Measurements from ENCODE around the gene LMF2. TPM values are rescaled to one million over a fixed set of nuclear protein-coding genes. Genes with fewer than 3 reads are reported as not detected.

Gene LMF2
- total RNA-seq, 1 experiment from 2014 or later, result 42.4 TPM

DNA sequence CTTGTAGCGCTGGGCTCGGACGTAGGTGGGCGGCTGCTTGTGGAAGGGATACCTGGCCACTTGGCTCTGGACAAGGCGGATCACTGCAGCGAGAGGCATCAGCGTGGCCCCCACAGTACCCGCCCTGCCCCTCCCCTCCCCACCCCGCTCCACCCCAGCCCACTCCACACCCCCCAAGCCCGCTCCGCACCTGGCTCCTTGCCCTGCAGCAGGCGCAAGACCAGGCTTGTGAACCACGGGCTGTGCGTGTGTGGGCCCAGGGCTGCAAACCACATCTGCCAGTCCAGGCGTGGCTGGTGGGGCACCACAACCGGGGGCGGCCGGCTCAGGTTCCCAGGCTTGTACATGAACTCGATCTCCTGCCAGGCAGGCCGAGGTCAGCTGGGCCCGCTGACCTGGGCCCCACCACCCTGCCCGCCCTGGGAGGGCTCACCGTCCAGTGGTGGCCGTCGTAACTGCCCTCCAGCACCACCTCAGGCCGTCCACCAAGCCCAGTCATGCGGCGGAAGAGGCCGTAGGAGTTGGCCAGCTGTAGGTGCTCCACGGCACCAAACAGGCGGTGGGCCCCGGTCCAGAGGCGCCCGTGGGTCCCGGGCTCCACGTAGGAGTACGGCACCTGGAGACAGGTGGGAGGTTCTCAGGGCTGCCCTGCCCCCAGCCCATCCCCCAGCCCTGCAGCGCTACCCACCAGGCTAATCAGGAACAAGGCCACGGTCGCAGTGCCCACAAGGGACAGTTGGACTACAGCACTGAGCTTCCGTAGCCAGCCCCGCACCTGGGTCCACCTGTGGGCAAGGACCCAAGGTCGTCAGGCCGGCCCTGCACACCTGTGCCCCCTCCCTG, 2.9 kb downstream of the LMF2 start:
- H3K79me2 ChIP-seq (ENCODE audit: low read length), result peaks cover 26% of the 10 kb centered on the region
- ChIA-PET POLR2A (ENCODE audit: unreplicated experiment) (no interaction called here), CTCF (no interaction called here)
- no peak overlapping the region for H3K9ac ChIP-seq (ENCODE audit: low read length)
- no peak overlapping the region for H3K27ac ChIP-seq (ENCODE audit: low read length)
- H3K27me3 ChIP-seq (ENCODE audit: low read length), result no peaks in the 10 kb centered on the region
- H3K4me3 ChIP-seq (ENCODE audit: low read length), result no peak overlapping the region
- H4K20me1 ChIP-seq (ENCODE audit: low read length), result no peaks in the 10 kb centered on the region
- no peaks in the 10 kb centered on the region for H3K9me3 ChIP-seq (ENCODE audit: low read length)
- H3K36me3 ChIP-seq (ENCODE audit: low read depth, low read length), result no peaks in the 10 kb centered on the region
- BruUV-seq (replicated peaks), result no TSS peak
- intact Hi-C loops (cut with micrococcal nuclease), result no loop called here
- no peaks in the 10 kb centered on the region for H3K9me2 ChIP-seq (replicated peaks; ENCODE audit: low read length)
- ATAC-seq, result no peak
- H2AFZ ChIP-seq (ENCODE audit: low read length), result no peak overlapping the region
- no peak overlapping the region for H3K4me2 ChIP-seq (ENCODE audit: low read length)
- H3F3A ChIP-seq (ENCODE audit: low read length, unreplicated experiment), result no peaks in the 10 kb centered on the region
- no peak for TF ChIP-seq EZH2phosphoT487 (IDR thresholded peaks at IDR 0.05; ENCODE audit: borderline replicate concordance, low read length)
- TF ChIP-seq, protein P1, sequence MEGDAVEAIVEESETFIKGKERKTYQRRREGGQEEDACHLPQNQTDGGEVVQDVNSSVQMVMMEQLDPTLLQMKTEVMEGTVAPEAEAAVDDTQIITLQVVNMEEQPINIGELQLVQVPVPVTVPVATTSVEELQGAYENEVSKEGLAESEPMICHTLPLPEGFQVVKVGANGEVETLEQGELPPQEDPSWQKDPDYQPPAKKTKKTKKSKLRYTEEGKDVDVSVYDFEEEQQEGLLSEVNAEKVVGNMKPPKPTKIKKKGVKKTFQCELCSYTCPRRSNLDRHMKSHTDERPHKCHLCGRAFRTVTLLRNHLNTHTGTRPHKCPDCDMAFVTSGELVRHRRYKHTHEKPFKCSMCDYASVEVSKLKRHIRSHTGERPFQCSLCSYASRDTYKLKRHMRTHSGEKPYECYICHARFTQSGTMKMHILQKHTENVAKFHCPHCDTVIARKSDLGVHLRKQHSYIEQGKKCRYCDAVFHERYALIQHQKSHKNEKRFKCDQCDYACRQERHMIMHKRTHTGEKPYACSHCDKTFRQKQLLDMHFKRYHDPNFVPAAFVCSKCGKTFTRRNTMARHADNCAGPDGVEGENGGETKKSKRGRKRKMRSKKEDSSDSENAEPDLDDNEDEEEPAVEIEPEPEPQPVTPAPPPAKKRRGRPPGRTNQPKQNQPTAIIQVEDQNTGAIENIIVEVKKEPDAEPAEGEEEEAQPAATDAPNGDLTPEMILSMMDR (conservative IDR thresholded peaks at IDR 0.05; ENCODE audit: low read depth, low read length), result no peak
- no peak for TF ChIP-seq EZH2 (IDR thresholded peaks at IDR 0.05; ENCODE audit: low read length, unreplicated experiment)
- DNase-seq, result no peak
- H3K4me1 ChIP-seq (ENCODE audit: insufficient read depth, low read length), result peaks cover 7% of the 10 kb centered on the region

DNA sequence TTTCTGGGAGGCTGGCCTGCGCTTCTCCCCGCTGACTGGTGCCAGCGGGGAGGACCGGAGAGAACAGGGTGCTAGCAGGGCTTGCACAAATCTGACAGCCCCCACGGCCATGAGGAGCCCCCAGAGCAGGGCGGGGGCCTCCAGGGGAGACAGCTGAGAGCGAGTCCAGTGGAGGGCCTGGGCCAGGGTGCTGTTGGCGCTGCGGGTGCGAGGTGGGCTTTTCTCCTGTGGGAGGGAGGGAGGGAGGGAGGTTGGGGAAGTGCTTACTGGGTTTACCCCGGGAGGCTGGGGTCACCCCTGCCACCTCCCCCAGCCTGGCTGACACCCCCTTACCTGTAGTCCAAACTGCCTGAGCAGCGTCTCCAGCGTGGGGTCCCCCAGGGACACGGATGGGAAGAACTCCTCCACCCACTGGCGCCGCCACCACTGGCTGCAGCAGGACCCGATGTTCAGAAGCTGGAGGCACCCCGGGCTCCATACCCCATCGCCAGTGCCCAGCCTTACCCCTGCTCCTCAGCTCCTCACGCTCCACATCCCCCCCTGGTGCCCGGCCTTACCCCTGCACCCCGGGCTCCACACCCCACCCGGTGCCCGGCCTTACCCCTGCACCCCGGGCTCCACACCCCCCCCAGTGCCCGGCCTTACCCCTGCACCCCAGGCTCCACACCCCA, 3.9 kb downstream of the LMF2 start:
- DNase-seq, result no peak
- Histone ChIP-seq H2AFZ (ENCODE audit: low read length) (no peak overlapping the region), H3K4me3 (ENCODE audit: low read length) (no peak overlapping the region), H3K4me1 (ENCODE audit: insufficient read depth, low read length) (no peaks in the 10 kb centered on the region; the same call in 1 of the 2 replicates), H3K4me2 (ENCODE audit: low read length) (no peak overlapping the region), H4K20me1 (ENCODE audit: low read length) (no peaks in the 10 kb centered on the region), H3K9me2 (replicated peaks; ENCODE audit: low read length) (no peaks in the 10 kb centered on the region), H3K36me3 (ENCODE audit: low read depth, low read length) (no peaks in the 10 kb centered on the region), H3K27ac (ENCODE audit: low read length) (no peak overlapping the region), H3K79me2 (ENCODE audit: low read length) (peaks cover 16% of the 10 kb centered on the region), H3K27me3 (ENCODE audit: low read length) (no peaks in the 10 kb centered on the region), H3F3A (ENCODE audit: low read length, unreplicated experiment) (no peaks in the 10 kb centered on the region), H3K9ac (ENCODE audit: low read length) (no peak overlapping the region), H3K9me3 (ENCODE audit: low read length) (no peaks in the 10 kb centered on the region)
- ATAC-seq, result no peak
- POLR2A ChIA-PET (ENCODE audit: unreplicated experiment), result no interaction called here
- intact Hi-C loops (cut with micrococcal nuclease), result no loop called here
- no peak for TF ChIP-seq EZH2phosphoT487 (IDR thresholded peaks at IDR 0.05; ENCODE audit: borderline replicate concordance, low read length)
- TF ChIP-seq EZH2 (IDR thresholded peaks at IDR 0.05; ENCODE audit: low read length, unreplicated experiment), result no peak
- TF ChIP-seq, protein P1 (conservative IDR thresholded peaks at IDR 0.05; ENCODE audit: low read depth, low read length), result no peak
- CTCF ChIA-PET, result no interaction called here
- no TSS peak for BruUV-seq (replicated peaks)
